HFF-Myc (cell line): ENCODE measurements around the gene RFTN1.

ENCODE experiments used
- DNase-seq: peaks from one replicate; pipeline ENCODE4 v3.0.0-alpha.2; 2011; ENCODE audit warnings: low read depth; ENCODE audit errors: extremely low read depth
- H3K4me3 ChIP-seq: replicated peaks from 2 replicates; pipeline ENCODE4 v1.5.1; 2011; ENCODE audit warnings: low read depth, mild to moderate bottlenecking, control low read depth, low read length
- TF ChIP-seq, protein P1 (sequence below): IDR thresholded peaks from 2 replicates; pipeline ENCODE4 v1.5.1; 2012; ENCODE audit warnings: mild to moderate bottlenecking, low read depth, low read length, control low read depth; ENCODE audit errors: missing control alignments

Gene RFTN1

DNA sequence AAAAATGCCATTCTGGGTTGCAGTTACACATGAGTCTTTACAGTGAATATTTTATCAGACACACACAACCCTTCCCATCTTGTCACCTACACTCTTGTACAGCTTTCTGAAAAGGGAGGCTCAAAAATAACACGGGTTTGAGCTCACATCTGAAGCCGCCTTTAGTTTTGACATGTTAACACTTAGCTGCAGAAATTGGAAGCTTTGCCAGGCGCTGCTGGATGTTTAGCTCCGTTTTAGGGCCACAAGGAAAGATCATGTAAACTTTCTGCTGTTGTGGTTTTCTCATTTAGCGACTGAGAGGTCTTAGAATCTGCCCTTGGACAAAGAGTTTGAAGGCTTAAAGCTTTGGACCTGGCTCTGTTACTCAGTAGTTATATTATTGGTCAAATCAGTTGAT lies 128.3 kb downstream of the RFTN1 start:
- TF ChIP-seq, protein P1, sequence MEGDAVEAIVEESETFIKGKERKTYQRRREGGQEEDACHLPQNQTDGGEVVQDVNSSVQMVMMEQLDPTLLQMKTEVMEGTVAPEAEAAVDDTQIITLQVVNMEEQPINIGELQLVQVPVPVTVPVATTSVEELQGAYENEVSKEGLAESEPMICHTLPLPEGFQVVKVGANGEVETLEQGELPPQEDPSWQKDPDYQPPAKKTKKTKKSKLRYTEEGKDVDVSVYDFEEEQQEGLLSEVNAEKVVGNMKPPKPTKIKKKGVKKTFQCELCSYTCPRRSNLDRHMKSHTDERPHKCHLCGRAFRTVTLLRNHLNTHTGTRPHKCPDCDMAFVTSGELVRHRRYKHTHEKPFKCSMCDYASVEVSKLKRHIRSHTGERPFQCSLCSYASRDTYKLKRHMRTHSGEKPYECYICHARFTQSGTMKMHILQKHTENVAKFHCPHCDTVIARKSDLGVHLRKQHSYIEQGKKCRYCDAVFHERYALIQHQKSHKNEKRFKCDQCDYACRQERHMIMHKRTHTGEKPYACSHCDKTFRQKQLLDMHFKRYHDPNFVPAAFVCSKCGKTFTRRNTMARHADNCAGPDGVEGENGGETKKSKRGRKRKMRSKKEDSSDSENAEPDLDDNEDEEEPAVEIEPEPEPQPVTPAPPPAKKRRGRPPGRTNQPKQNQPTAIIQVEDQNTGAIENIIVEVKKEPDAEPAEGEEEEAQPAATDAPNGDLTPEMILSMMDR = no peak
- DNase-seq = no peak
- no peak overlapping the region for H3K4me3 ChIP-seq

DNA sequence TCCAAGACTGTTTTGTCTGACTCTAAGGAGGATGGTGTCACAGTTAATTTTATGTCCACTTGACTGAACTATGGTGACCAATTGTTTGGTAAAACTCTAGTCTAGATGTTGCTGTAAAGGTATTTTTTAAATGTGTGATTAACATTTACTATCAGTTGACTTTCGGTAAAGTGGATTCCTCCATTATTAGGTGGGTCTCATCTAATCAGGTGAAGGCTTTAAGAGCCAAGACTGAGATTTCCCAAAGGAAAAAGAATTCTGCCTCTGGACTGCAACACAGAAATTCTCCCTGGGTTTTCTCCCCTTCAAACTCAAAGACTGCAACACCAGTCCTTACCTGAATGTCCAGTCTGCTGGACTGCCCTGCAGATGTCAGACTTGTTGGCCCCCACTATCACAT lies 129.6 kb downstream of the RFTN1 start:
- TF ChIP-seq, protein P1 = no peak
- no peak overlapping the region for H3K4me3 ChIP-seq
- DNase-seq = no peak

DNA sequence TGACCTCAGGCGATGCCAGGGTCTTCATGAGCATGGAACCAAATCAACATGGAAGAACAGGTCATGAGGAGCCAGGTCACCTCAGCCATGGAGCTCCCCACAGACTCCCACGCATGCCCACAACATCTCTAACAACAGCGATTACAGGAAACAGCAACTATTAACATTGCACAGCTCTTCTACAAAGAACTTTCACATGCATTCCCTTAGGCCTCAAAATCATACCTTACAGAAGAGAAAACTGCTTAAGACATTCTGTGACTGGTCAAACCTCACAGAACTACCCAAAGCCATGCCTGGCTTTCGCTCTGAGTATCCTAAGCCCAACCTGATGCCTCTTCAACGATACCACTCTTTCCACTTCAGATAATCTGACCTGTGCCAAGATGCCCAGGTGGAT lies 130.7 kb downstream of the RFTN1 start:
- DNase-seq = no peak
- TF ChIP-seq, protein P1 = no peak
- no peak overlapping the region for H3K4me3 ChIP-seq

DNA sequence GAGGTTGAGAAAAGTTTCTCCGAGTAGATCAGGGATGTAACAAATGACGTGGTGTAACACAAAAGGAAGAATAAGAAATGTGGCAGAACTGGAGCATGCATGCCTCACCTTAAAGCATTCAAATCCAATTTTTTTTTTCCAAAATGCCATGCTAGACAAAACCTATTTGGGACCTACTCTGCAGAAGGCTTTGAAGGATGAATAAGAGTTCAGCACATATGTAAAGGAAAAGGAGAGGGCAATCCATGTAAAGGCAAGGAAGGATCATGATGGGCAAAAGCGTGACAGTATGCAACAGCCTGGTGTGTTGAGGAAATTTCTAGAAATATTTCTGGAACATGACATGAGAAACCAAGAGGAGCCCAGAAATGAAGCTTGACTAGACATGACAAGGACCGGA lies 132.1 kb downstream of the RFTN1 start:
- no peak overlapping the region for H3K4me3 ChIP-seq

DNA sequence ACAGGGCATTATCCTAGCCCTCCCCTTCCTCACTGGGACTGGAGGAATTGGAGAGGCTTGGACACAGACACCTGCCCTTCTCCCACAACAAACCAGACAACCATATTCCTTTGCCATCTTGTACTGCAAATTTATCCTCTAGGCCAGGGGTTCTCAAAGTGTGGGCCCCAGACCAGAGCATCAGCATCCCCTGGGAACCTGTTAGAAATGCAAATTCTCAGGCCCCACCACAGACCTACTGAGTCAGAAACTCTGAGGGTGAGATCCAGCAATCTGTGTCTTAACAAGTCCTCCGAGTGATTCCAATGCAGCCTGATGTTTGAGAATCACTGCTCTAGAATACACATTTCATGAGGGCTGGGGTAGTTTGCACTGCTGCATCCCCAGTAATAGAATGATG lies 133.1 kb downstream of the RFTN1 start:
- TF ChIP-seq, protein P1 = no peak
- no peak for DNase-seq
- H3K4me3 ChIP-seq = no peak overlapping the region

More for the DNA sequence above, 132.1 kb downstream of the RFTN1 start:
- no peak for DNase-seq
- TF ChIP-seq, protein P1 = no peak

DNA sequence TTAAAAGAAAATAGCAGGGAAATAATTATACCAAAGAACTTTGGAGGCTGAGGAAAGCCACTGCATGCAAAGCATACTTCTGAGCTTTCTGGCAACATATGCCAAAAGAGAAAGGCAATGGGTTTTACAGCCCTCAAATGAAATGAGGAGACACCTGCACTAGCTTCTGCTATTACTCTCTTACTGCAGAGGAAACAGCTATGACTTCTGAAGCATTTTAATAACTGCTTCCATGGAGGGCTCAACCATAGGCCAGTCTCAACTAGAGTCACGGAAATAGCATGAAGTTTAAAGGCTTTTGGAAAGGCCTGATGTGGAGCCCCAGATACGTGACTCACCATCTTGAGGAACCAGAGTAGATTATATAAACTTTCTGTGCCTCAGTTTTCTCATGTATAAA lies 133.7 kb downstream of the RFTN1 start:
- H3K4me3 ChIP-seq = no peak overlapping the region
- no peak for DNase-seq
- TF ChIP-seq, protein P1 = no peak

DNA sequence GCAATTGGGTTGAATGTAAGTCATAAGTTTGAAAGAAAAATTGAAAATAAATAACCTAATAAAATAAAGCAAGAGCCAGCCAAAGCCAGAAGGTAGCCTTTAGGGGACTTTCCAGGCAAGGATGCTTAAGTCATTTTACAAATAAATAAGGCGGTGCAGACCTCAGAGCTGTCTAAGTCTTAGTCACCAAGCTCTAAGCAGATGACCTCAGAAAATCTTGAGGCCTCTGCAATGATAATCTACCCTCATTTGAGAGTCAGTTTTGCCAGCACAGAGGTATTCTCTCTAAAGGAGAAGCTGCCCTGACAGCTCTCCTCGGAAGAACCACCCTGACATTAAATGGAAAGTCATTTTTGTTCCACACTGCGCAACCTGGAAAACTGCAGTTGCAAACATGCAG lies 134.6 kb downstream of the RFTN1 start:
- TF ChIP-seq, protein P1 = no peak
- H3K4me3 ChIP-seq = no peak overlapping the region
- DNase-seq = no peak
